Activated B cell treated with CpG ODN at 0.5 μM for 24 hours (primary cell): Measurements from ENCODE around the gene C16orf90. TPM values are rescaled to one million over a fixed set of nuclear protein-coding genes. Genes with fewer than 3 reads are reported as not detected.
A peak's percentile ranks its signal among the peaks of the same experiment; 100 is the strongest.

ENCODE experiments used
- ATAC-seq: fragments of 200-7000 bp; cut with Tn5 transposase; one replicate; pipeline ENCODE4 v1.10.0; 2021; ENCODE audit warnings: low read depth, mild to moderate bottlenecking, moderate library complexity
- CTCF ChIA-PET: fragments of 350-600 bp; sonication (Branson Sonifier 250); formaldehyde crosslinking; loops from one replicate; lab custom pipeline; 2021; ENCODE audit warnings: antibody characterized with exemption; lab: Charles Lee
- POLR2A ChIA-PET: fragments of 350-600 bp; sonication (Branson Sonifier 250); formaldehyde crosslinking; loops from one replicate; lab custom pipeline; 2021; ENCODE audit warnings: antibody characterized with exemption; lab: Charles Lee
- DNase-seq: peaks from one replicate; pipeline ENCODE4 v3.0.0; 2022
- H3K27ac Mint-ChIP-seq: one replicate; pipeline ENCODE4 v1.8.0; 2020; ENCODE audit warnings: mixed read lengths
- H3K27me3 Mint-ChIP-seq: one replicate; pipeline ENCODE4 v1.8.0; 2021; ENCODE audit warnings: mixed read lengths
- H3K36me3 Mint-ChIP-seq: one replicate; pipeline ENCODE4 v1.8.0; 2021; ENCODE audit warnings: low read depth, mixed read lengths
- H3K4me1 Mint-ChIP-seq: one replicate; pipeline ENCODE4 v1.8.0; 2021; ENCODE audit warnings: mixed read lengths
- H3K4me3 Mint-ChIP-seq: one replicate; pipeline ENCODE4 v1.8.0; 2020; ENCODE audit warnings: mild to moderate bottlenecking, mixed read lengths
- H3K9me3 Mint-ChIP-seq: one replicate; pipeline ENCODE4 v1.8.0; 2020; ENCODE audit warnings: mixed read lengths
- intact Hi-C: fragments of 100-400 bp; cut with micrococcal nuclease; formaldehyde crosslinking; loops from one replicate; pipeline ENCODE4 v1.15.1; 2024
- total RNA-seq: library from RNA; stranded (reverse); gene quantifications from 2 replicates; pipeline ENCODE4 v1.2.3, GENCODE V29; 2022
- TF ChIP-seq, protein P1 (sequence below): fragments of 200-600 bp; IDR thresholded peaks from one replicate; pipeline ENCODE4 v1.8.0; 2022; ENCODE audit warnings: antibody characterized with exemption, mild to moderate bottlenecking

C16orf90 gene
- total RNA-seq, 1 donor from 2014 or later: not detected

DNA sequence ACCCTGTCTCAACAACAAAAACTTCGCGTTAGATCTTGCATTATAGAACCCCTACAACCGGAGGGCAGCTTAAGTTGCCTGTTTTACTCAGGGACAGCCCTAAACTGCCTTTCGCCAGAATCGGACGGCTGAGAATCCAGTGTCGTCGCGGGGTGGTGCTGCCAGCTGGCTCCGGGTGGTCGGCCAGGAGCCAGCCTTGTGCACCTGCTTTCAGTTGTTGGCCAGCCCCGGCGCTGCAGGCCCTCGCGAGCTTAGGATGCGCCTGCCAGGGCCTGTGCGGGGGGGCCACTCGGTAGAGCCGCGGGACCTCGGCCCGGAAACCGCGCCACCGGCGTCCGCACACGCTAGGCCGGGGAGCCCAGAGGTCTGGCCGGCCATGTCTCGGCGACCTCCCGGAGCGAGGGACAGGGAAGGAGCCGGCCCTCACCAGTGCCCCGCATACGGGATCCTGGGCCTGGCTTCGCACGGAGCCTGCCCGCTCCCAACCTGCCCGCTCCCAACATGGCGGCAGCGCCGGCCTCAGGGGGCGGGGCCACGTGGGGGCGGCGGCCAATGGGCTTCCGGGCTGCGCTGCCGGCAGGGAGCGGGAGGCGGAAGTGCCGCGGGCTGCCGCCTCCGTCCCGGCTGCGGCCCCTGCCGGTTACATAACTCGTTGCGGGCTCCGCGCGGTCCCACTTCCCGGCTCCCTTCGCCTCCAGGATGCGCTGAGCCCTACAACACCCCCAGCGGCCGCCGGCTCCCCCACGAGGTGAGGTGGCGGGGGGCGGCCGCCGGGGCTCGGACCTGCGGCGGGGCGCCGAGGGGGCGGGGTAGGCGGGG lies 37.6 kb downstream of the C16orf90 start:
- no peaks in the 10 kb centered on the region for H3K36me3 Mint-ChIP-seq
- CTCF ChIA-PET: interaction anchor here (0.8 to 1.1 kb wide), 2 partner anchors 30 to 56 kb away, joined by 3 to 6 read pairs; partner anchors contain the start of genes ZNF174 and ZSCAN32
- intact Hi-C loops: loop anchor here (1.0 to 2.0 kb wide), 6 partner anchors 14 to 193 kb away; partner anchors contain the start of genes NAA60, TIGD7, ZNF174 and ZNF597
- POLR2A ChIA-PET: interaction anchor here (0.6 to 2.0 kb wide), 21 partner anchors 13 to 351 kb away, joined by 3 to 24 read pairs (median 5); partner anchors contain the start of genes CLUAP1, NAA60, TIGD7 and ZNF174
- peak overlapping the region; percentile 82 for H3K4me3 Mint-ChIP-seq
- TF ChIP-seq, protein P1, sequence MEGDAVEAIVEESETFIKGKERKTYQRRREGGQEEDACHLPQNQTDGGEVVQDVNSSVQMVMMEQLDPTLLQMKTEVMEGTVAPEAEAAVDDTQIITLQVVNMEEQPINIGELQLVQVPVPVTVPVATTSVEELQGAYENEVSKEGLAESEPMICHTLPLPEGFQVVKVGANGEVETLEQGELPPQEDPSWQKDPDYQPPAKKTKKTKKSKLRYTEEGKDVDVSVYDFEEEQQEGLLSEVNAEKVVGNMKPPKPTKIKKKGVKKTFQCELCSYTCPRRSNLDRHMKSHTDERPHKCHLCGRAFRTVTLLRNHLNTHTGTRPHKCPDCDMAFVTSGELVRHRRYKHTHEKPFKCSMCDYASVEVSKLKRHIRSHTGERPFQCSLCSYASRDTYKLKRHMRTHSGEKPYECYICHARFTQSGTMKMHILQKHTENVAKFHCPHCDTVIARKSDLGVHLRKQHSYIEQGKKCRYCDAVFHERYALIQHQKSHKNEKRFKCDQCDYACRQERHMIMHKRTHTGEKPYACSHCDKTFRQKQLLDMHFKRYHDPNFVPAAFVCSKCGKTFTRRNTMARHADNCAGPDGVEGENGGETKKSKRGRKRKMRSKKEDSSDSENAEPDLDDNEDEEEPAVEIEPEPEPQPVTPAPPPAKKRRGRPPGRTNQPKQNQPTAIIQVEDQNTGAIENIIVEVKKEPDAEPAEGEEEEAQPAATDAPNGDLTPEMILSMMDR: no peak
- ATAC-seq (peak; percentile 90), DNase-seq (peak; percentile 91)
- H3K4me1 Mint-ChIP-seq: peaks cover 44% of the 10 kb centered on the region
- peak overlapping the region; percentile 85 for H3K27ac Mint-ChIP-seq
- H3K9me3 Mint-ChIP-seq: no peaks in the 10 kb centered on the region
- H3K27me3 Mint-ChIP-seq: no peaks in the 10 kb centered on the region

DNA sequence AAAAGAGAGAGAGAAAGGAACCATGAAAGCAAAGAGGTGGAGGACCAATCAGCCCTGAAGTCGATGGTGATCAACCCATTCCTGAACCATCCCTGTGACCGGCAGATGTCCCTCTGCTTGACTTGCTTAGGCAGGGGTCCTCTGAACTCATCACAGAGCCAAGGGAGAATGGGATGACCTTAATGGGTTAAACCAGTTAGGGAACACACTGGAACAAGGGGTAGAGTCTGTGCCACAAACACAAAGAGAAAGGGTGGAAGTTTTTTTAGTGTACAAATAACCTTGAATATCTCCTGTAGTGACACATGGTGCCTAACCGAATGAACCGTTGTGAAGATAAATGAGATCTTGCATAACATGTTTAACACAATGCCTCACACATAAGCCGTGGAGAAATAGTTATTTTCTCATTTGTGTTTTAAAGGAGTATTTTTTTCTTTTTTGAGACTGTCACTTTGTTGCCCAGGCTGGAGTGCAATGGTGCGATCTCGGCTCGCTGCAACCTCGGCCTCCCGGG lies 40.6 kb downstream of the C16orf90 start:
- ChIA-PET CTCF (no interaction called here), POLR2A (no interaction called here)
- Mint-ChIP-seq H3K4me3 (no peak overlapping the region), H3K4me1 (peaks cover 21% of the 10 kb centered on the region), H3K27ac (peak overlapping the region; percentile 30), H3K36me3 (peaks cover 9% of the 10 kb centered on the region), H3K9me3 (no peaks in the 10 kb centered on the region), H3K27me3 (no peaks in the 10 kb centered on the region)
- DNase-seq: no peak
- intact Hi-C loops: no loop called here
- no peak for ATAC-seq
- TF ChIP-seq, protein P1: no peak

DNA sequence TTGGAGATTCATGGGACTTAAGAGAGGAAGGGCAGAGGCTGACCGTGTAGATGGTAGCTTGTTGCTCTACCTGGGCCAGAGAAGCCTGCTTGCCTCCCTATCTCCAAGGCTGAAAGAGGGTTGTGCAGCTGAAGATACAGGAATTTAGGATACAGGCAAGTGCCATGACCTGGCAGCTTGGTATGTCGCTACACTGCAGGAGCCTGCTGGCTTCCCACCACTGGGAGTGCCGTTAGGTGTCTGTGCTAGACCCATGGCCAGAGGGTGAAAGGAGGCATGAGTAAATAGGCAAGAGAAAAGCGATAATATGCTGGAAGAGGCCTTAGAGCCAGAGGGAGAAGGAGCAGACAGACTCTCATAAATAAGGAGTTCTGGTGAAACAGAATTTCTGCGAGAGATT lies 41.2 kb downstream of the C16orf90 start:
- ChIA-PET POLR2A (no interaction called here), CTCF (no interaction called here)
- H3K36me3 Mint-ChIP-seq: peaks cover 9% of the 10 kb centered on the region
- DNase-seq (no peak), ATAC-seq (no peak)
- H3K27me3 Mint-ChIP-seq: no peaks in the 10 kb centered on the region
- H3K4me1 Mint-ChIP-seq: peaks cover 15% of the 10 kb centered on the region
- H3K27ac Mint-ChIP-seq: no peak overlapping the region
- H3K9me3 Mint-ChIP-seq: no peaks in the 10 kb centered on the region
- no peak overlapping the region for H3K4me3 Mint-ChIP-seq
- intact Hi-C loops: no loop called here
- TF ChIP-seq, protein P1: no peak

DNA sequence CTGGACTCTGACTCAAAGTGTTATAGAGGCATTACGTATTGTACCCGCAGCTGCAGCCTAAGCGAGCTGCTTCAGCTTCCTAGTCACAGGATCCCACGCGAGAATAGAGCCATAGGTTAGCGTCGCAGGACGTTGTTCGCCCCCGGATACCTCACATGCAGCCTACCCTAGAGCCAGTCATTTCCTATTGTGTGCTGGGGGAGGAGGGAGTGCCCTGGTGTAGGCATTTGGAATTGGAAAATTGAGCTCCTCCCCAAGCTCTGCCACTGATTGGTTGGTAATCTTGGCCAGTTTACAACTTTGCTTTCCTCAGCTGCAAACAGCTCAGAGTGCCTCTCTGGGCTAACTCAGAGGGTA lies 51.3 kb downstream of the C16orf90 start:
- peaks cover 2% of the 10 kb centered on the region for H3K27me3 Mint-ChIP-seq
- DNase-seq (no peak), ATAC-seq (no peak)
- TF ChIP-seq, protein P1: no peak
- CTCF ChIA-PET: interaction anchor here (1.2 kb wide), 1 partner anchor 180 kb away, joined by 3 read pairs; no protein-coding TSS in a partner anchor
- intact Hi-C loops: no loop called here
- H3K4me1 Mint-ChIP-seq: peaks cover 20% of the 10 kb centered on the region
- H3K4me3 Mint-ChIP-seq: peak overlapping the region; percentile 98
- H3K27ac Mint-ChIP-seq: peak overlapping the region; percentile 95
- peaks cover 31% of the 10 kb centered on the region for H3K36me3 Mint-ChIP-seq
- POLR2A ChIA-PET: interaction anchor here (0.6 to 2.5 kb wide), 6 partner anchors 13 to 338 kb away, joined by 3 to 19 read pairs (median 7); partner anchors contain the start of genes ZNF174, ZNF263 and ZSCAN32
- H3K9me3 Mint-ChIP-seq: peaks cover 16% of the 10 kb centered on the region

Other genes starting within 250 kb of the C16orf90 start
- not detected in 2 replicates for gene MEFV, start 238.9 kb downstream of the C16orf90 start, total RNA-seq
- 42.7 and 42.9 TPM in 2 replicates for gene ZNF263, start 212.0 kb downstream of the C16orf90 start, total RNA-seq
- gene TIGD7, start 190.1 kb downstream of the C16orf90 start, total RNA-seq: 6.7 and 11.0 TPM in 2 replicates
- 84.0 and 97.9 TPM in 2 replicates for gene ZNF75A, start 190.0 kb downstream of the C16orf90 start, total RNA-seq
- gene OR2C1, start 139.6 kb downstream of the C16orf90 start, total RNA-seq: 0.80 and 0.81 TPM in 2 replicates
- 21.6 and 21.7 TPM in 2 replicates for gene ZSCAN32, start 94.5 kb downstream of the C16orf90 start, total RNA-seq
- gene ZNF174, start 94.3 kb downstream of the C16orf90 start, total RNA-seq: 9.0 and 10.4 TPM in 2 replicates
- gene ZNF597, start 52.0 kb downstream of the C16orf90 start, total RNA-seq: 3.6 and 4.2 TPM in 2 replicates
- gene NAA60, start 51.8 kb downstream of the C16orf90 start, total RNA-seq: 44.1 and 48.0 TPM in 2 replicates
- gene CLUAP1, start 5.5 kb upstream of the C16orf90 start, total RNA-seq: 8.5 and 10.5 TPM in 2 replicates
- 18.5 and 22.2 TPM in 2 replicates for gene NLRC3, start 81.9 kb upstream of the C16orf90 start, total RNA-seq
- gene SLX4, start 116.1 kb upstream of the C16orf90 start, total RNA-seq: 11.4 and 13.0 TPM in 2 replicates
- gene DNASE1, start 159.2 kb upstream of the C16orf90 start, total RNA-seq: 25.6 and 28.5 TPM in 2 replicates
- 78.7 and 82.2 TPM in 2 replicates for gene TRAP1, start 222.0 kb upstream of the C16orf90 start, total RNA-seq